ENCODE measurements around the gene ADAMTS6. TPM values are rescaled to one million over a fixed set of nuclear protein-coding genes. Genes with fewer than 3 reads are reported as not detected.
"Not testable (repeated sequence)": the region's sequence is repeated elsewhere in the genome, so short reads cannot be mapped to it uniquely, and the experiment has no call there.

Gene ADAMTS6
- total RNA-seq, 2 donors from 2014 or later = 2.0 to 3.8 TPM

DNA sequence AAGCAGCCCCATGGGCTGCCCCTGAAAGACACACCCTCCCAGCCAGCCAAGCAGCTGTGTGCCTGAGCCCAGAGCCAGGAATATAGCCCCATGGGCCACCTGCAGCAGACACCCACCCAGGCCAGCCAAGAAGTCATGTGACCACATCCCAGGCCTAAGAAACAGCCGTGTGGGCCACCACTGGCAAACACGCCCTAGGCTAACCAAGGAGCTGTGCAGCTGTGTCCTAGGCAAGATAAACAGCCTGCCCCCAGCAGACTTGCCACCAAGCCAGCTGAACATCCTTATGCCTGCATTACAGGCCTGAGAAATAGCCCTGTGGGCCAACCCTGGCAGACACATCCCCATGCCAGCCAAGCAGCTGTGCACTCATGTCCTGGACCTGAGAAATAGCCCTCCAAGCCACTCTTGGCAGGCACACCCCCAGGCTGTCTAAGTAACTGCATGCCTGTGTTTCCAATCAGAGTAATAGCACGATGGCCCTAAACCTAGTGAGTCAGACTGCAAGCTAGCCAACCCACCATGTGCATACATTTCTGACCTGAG is 143.0 kb downstream of the ADAMTS6 start:
- DNase-seq (ENCODE audit: low spot score in 2 of 2) (no peak), ATAC-seq (no peak)
- H3K9me3 Mint-ChIP-seq = peaks cover 24 to 30% of the 10 kb centered on the region in 2 donors
- peaks cover 19 to 21% of the 10 kb centered on the region in 2 donors for H3K36me3 Mint-ChIP-seq
- no peak overlapping the region for H3K27ac Mint-ChIP-seq

- DNase-seq (ENCODE audit: low spot score in 2 of 2) = no peak
- Mint-ChIP-seq H3K27ac (no peak overlapping the region), H3K36me3 (no peaks in the 10 kb centered on the region), H3K9me3 (peaks cover 0 to 2% of the 10 kb centered on the region in 2 donors)
- no peak for ATAC-seq
Observed at GRCh38 chr5:65334077-65334476, 147.6 kb downstream of the ADAMTS6 start.

DNA sequence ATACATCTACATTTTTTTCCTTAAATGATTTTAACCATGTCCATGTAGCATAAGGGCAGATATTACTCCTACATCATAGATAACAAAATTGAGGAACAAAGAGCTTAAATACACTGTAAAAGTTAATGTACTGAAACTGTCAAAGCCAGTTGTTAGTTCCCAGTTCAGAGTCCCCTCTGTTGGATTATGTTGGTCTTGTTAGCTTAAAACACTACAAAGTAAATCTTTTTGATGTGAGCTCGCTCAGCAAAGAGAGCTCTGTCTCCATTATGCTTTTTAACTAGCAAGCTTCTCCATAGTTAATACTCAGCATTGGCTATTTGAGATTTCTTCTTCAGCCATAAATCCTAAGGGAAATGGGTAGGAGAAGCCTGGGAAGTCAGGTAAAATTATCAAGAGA is 149.1 kb downstream of the ADAMTS6 start:
- H3K27ac Mint-ChIP-seq = no peak overlapping the region
- H3K36me3 Mint-ChIP-seq = no peaks in the 10 kb centered on the region
- no peak for ATAC-seq
- no peak for DNase-seq (ENCODE audit: low spot score in 2 of 2)
- no peaks in the 10 kb centered on the region for H3K9me3 Mint-ChIP-seq

GRCh38 chr5:65329266-65329665 is 152.5 kb downstream of the ADAMTS6 start:
- no peak for ATAC-seq
- Mint-ChIP-seq H3K36me3 (no peaks in the 10 kb centered on the region), H3K27ac (peak overlapping the region in 1 of 2 donors; percentile 24), H3K9me3 (no peaks in the 10 kb centered on the region)
- DNase-seq (ENCODE audit: low spot score in 2 of 2) = no peak

GRCh38 chr5:65327582-65327981 is 154.1 kb downstream of the ADAMTS6 start:
- no peak for DNase-seq (ENCODE audit: low spot score in 2 of 2)
- H3K27ac Mint-ChIP-seq = no peak overlapping the region
- H3K36me3 Mint-ChIP-seq = no peaks in the 10 kb centered on the region
- H3K9me3 Mint-ChIP-seq = no peaks in the 10 kb centered on the region
- ATAC-seq = no peak

GRCh38 chr5:65326922-65327321 is 154.8 kb downstream of the ADAMTS6 start:
- H3K27ac Mint-ChIP-seq = no peak overlapping the region
- H3K36me3 Mint-ChIP-seq = no peaks in the 10 kb centered on the region
- no peak for DNase-seq (ENCODE audit: low spot score in 2 of 2)
- no peak for ATAC-seq
- peaks cover 0 to 2% of the 10 kb centered on the region in 2 donors for H3K9me3 Mint-ChIP-seq

- DNase-seq (ENCODE audit: low spot score in 2 of 2) (no peak), ATAC-seq (no peak)
- Mint-ChIP-seq H3K36me3 (no peaks in the 10 kb centered on the region), H3K27ac (no peak overlapping the region), H3K9me3 (peaks cover 3% of the 10 kb centered on the region in 2 donors)
Observed at GRCh38 chr5:65324226-65324625, 157.5 kb downstream of the ADAMTS6 start.

DNA sequence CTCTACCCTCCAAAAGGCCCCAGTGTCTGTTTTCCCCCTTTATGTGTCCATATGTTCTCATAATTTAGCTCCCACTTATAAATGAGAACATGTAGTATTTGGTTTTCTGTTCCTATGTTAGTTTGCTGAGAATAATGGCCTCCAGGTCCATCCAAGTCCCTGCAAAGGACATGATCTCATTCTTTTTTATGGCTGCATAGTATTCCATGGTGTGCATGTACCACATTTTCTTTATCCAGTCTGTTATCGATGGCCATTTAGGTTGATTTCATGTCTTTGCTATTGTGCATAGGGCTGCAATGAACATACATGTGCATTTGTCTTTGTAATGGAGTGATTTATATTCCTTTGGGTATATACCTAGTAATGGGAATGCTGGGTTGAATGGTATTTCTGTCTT is 161.0 kb downstream of the ADAMTS6 start:
- H3K27ac Mint-ChIP-seq; H3K9me3 Mint-ChIP-seq; H3K36me3 Mint-ChIP-seq; ATAC-seq; DNase-seq (ENCODE audit: low spot score in 2 of 2): not testable (repeated sequence)

DNA sequence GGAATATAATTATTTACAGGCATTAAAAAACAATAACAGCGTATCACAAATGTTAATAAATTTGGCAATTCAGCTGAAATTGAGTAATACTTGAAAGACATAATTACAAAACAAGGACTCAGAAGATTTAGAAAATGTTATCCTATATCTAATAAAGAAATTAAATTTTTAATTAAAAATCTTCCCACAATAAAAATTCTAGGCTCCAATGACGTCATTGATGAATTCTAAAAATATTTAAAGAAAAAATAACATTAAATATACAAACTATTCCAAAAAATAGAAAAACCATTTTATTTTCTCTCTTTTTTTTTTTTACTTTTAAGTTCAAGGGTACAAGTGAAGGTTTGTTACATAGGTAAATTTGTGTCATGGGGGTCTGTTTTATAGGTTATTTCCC is 161.5 kb downstream of the ADAMTS6 start:
- Mint-ChIP-seq H3K9me3 (peaks cover 3% of the 10 kb centered on the region in 2 donors), H3K27ac (no peak overlapping the region), H3K36me3 (no peaks in the 10 kb centered on the region)
- ATAC-seq (no peak), DNase-seq (ENCODE audit: low spot score in 2 of 2) (no peak)

DNA sequence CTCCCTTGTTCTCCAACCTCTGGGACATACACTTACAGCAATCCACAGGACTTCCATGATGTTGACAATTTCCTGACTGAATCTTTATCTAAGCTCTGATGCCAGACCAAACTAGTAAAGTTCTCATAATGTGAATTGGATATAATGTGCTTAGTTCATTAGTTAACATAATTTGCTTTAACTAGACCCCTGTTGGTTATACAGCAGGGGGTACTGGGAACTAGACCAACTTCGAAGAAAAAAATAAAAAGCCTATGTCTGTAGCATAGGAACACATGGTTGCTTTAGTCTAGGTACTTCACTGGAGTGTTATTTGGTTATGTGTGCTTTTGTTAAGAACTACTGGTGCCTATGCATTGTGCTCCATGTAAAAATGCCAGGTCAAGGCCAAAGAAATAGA is 173.8 kb downstream of the ADAMTS6 start:
- ATAC-seq (no peak), DNase-seq (ENCODE audit: low spot score in 2 of 2) (no peak)
- Mint-ChIP-seq H3K36me3 (no peaks in the 10 kb centered on the region), H3K9me3 (no peaks in the 10 kb centered on the region), H3K27ac (no peak overlapping the region)

DNA sequence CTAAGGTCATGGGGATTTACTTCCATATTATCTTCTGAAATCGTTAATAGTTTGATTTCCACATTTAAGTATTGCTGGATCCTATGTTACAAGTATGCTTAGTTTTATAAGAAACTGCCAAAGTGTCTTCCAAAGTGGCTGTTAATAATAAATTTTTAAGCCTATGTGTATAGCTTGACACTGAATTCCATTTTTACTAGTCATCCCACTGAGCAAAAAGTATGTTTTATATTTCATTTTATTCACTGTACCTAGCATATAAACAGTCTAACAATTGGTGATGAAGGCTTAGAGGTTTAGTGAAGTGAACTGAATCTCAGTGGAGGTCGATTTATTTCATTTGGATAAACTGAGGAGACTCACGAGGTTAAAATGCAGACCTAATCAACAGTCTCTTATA is 174.6 kb downstream of the ADAMTS6 start:
- no peak for ATAC-seq

GRCh38 chr5:65305913-65306312 is 175.8 kb downstream of the ADAMTS6 start:
- Mint-ChIP-seq H3K27ac (no peak overlapping the region), H3K9me3 (no peaks in the 10 kb centered on the region), H3K36me3 (no peaks in the 10 kb centered on the region)
- ATAC-seq (no peak), DNase-seq (ENCODE audit: low spot score in 2 of 2) (no peak)

More for the DNA sequence above, 174.6 kb downstream of the ADAMTS6 start:
- no peak overlapping the region for H3K27ac Mint-ChIP-seq
- H3K36me3 Mint-ChIP-seq = no peaks in the 10 kb centered on the region
- no peaks in the 10 kb centered on the region for H3K9me3 Mint-ChIP-seq
- no peak for DNase-seq (ENCODE audit: low spot score in 2 of 2)

- no peak for ATAC-seq
- Mint-ChIP-seq H3K9me3 (no peaks in the 10 kb centered on the region), H3K36me3 (no peaks in the 10 kb centered on the region), H3K27ac (no peak overlapping the region)
- no peak for DNase-seq (ENCODE audit: low spot score in 2 of 2)
Observed at GRCh38 chr5:65299861-65300260, 181.9 kb downstream of the ADAMTS6 start.

DNA sequence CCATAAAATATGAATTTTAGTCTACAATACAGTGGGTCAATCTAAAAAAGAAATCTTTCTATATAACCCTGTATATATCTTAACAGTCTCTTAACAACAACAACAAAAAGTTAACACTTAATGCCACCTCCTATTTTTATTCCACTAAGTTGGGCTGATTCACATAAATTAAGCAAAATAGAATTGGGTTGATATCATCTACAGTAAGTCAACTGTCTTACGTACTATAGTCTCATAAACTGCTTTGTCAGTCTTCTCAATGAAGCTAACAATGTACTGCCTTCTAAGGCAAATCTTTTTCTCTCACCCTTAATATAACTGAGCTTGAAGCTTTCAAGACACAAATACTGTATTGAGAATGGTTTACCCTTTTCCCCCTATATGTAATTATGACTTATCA is 185.7 kb downstream of the ADAMTS6 start:
- ATAC-seq (no peak), DNase-seq (ENCODE audit: low spot score in 2 of 2) (no peak)
- H3K9me3 Mint-ChIP-seq = no peaks in the 10 kb centered on the region
- H3K36me3 Mint-ChIP-seq = no peaks in the 10 kb centered on the region
- H3K27ac Mint-ChIP-seq = no peak overlapping the region

- Mint-ChIP-seq H3K27ac (no peak overlapping the region), H3K36me3 (no peaks in the 10 kb centered on the region), H3K9me3 (no peaks in the 10 kb centered on the region)
- DNase-seq (ENCODE audit: low spot score in 2 of 2) (no peak), ATAC-seq (no peak)
Observed at GRCh38 chr5:65292196-65292595, 189.5 kb downstream of the ADAMTS6 start.

DNA sequence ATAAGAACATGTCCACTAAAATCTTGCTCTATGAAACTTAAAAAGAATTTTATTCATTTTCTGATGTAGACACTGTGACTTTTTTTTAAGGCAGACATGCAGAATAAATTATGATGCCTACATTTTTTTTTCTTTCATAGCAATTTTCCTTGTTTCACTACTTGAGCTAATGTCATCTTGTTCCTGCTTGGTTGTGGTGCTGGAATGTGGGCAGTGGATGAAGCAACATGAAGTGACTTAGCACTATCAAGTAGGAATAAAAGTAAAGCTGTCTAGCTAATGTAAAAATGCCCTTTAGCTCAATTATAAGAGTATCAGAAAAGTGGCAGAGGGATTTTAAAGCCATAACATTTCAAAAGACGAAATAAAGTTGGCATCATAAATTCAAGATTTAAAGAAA is 191.0 kb downstream of the ADAMTS6 start:
- Mint-ChIP-seq H3K9me3 (no peaks in the 10 kb centered on the region), H3K36me3 (no peaks in the 10 kb centered on the region)

DNA sequence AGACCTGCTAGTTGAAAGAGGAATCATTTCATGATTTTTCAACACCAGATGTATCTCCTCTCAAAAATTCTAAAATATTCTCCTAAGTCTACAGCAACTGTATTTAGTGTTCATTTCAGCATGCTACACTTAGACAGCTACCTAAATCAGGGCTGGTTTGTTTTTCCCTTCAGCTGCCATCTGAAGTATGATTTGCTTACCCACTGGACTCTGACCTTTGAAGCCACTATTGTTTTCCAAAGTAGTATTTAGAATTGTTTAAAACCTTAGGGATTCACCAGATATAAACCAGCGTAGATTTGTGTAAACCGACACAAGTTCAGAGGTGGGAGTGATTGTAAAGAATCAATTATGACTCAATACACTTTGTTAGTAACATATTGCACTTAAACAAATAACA is 193.1 kb downstream of the ADAMTS6 start:
- no peak for ATAC-seq
- no peak overlapping the region for H3K27ac Mint-ChIP-seq
- DNase-seq (ENCODE audit: low spot score in 2 of 2) = no peak
- no peaks in the 10 kb centered on the region for H3K9me3 Mint-ChIP-seq
- H3K36me3 Mint-ChIP-seq = no peaks in the 10 kb centered on the region

More for the DNA sequence above, 191.0 kb downstream of the ADAMTS6 start:
- DNase-seq (ENCODE audit: low spot score in 2 of 2) = no peak
- H3K27ac Mint-ChIP-seq = no peak overlapping the region
- no peak for ATAC-seq

- DNase-seq (ENCODE audit: low spot score in 2 of 2) (no peak), ATAC-seq (no peak)
- H3K27ac Mint-ChIP-seq = no peak overlapping the region
- H3K36me3 Mint-ChIP-seq = no peaks in the 10 kb centered on the region
- peaks cover 0 to 5% of the 10 kb centered on the region in 2 donors for H3K9me3 Mint-ChIP-seq
Observed at GRCh38 chr5:65279603-65280002, 202.1 kb downstream of the ADAMTS6 start.
